ENCODE results near the gene VARS2. TPM values are rescaled to one million over a fixed set of nuclear protein-coding genes. Genes with fewer than 3 reads are reported as not detected.

Gene VARS2
- total RNA-seq, 2 experiments from 2014 or later, result 33.6 to 37.0 TPM

GRCh38 chr6:30947231-30947630 is 33.2 kb downstream of the VARS2 start:
- ChIA-PET POLR2A (no interaction called here), CTCF (interaction anchor here (0.8 kb wide), 1 partner anchor 140 kb away, joined by 3 read pairs; no protein-coding TSS in a partner anchor)
- Mint-ChIP-seq H3K27ac (no peak overlapping the region), H3K27me3 (peaks cover 76% of the 10 kb centered on the region), H3K4me1 (no peaks in the 10 kb centered on the region), H3K9me3 (no peaks in the 10 kb centered on the region), H3K36me3 (ENCODE audit: low read depth) (no peaks in the 10 kb centered on the region), H3K4me3 (no peak overlapping the region)
- no peak for DNase-seq

GRCh38 chr6:30948811-30949210 is 34.8 kb downstream of the VARS2 start:
- Mint-ChIP-seq H3K9me3 (no peaks in the 10 kb centered on the region), H3K36me3 (ENCODE audit: low read depth) (no peaks in the 10 kb centered on the region), H3K27me3 (peaks cover 76% of the 10 kb centered on the region), H3K4me1 (no peaks in the 10 kb centered on the region), H3K27ac (no peak overlapping the region), H3K4me3 (no peak overlapping the region)
- no peak for DNase-seq
- ChIA-PET POLR2A (no interaction called here), CTCF (no interaction called here)

GRCh38 chr6:30951907-30952469 is 38.0 kb downstream of the VARS2 start:
- no peak for DNase-seq
- CTCF ChIA-PET, result interaction anchor here (1.0 kb wide), 1 partner anchor 128 kb away, joined by 3 read pairs; no protein-coding TSS in a partner anchor
- Mint-ChIP-seq H3K27me3 (peaks cover 86% of the 10 kb centered on the region), H3K36me3 (ENCODE audit: low read depth) (no peaks in the 10 kb centered on the region), H3K27ac (no peak overlapping the region), H3K4me3 (no peak overlapping the region), H3K4me1 (peaks cover 8% of the 10 kb centered on the region), H3K9me3 (no peaks in the 10 kb centered on the region)
- POLR2A ChIA-PET, result no interaction called here

GRCh38 chr6:30954631-30955366 is 40.8 kb downstream of the VARS2 start:
- peak overlapping the region; percentile 14 for H3K4me3 Mint-ChIP-seq
- CTCF ChIA-PET, result interaction anchor here (0.9 to 1.4 kb wide), 3 partner anchors 114 to 138 kb away, joined by 3 to 4 read pairs (median 4); no protein-coding TSS in a partner anchor
- H3K9me3 Mint-ChIP-seq, result no peaks in the 10 kb centered on the region
- H3K27ac Mint-ChIP-seq, result no peak overlapping the region
- DNase-seq, result no peak
- H3K27me3 Mint-ChIP-seq, result peaks cover 82% of the 10 kb centered on the region
- POLR2A ChIA-PET, result interaction anchor here (1.2 to 1.5 kb wide), 2 partner anchors 12 to 41 kb away, joined by 4 to 6 read pairs; partner anchors contain the start of gene VARS2
- no peaks in the 10 kb centered on the region for H3K36me3 Mint-ChIP-seq (ENCODE audit: low read depth)
- peaks cover 8% of the 10 kb centered on the region for H3K4me1 Mint-ChIP-seq

GRCh38 chr6:30955367-30956042 is 41.5 kb downstream of the VARS2 start:
- peaks cover 80% of the 10 kb centered on the region for H3K27me3 Mint-ChIP-seq
- H3K4me3 Mint-ChIP-seq, result peak overlapping the region; percentile 42
- H3K27ac Mint-ChIP-seq, result no peak overlapping the region
- ChIA-PET CTCF (interaction anchor here (0.9 to 1.4 kb wide), 3 partner anchors 113 to 138 kb away, joined by 3 to 4 read pairs (median 4); no protein-coding TSS in a partner anchor), POLR2A (interaction anchor here (0.6 to 1.5 kb wide), 5 partner anchors 13 to 203 kb away, joined by 3 to 6 read pairs (median 4); partner anchors contain the start of genes TCF19 and VARS2)
- H3K4me1 Mint-ChIP-seq, result peaks cover 8% of the 10 kb centered on the region
- H3K36me3 Mint-ChIP-seq (ENCODE audit: low read depth), result no peaks in the 10 kb centered on the region
- no peaks in the 10 kb centered on the region for H3K9me3 Mint-ChIP-seq
- peak; percentile 54 for DNase-seq

- ChIA-PET CTCF (no interaction called here), POLR2A (no interaction called here)
- no peaks in the 10 kb centered on the region for H3K9me3 Mint-ChIP-seq
- H3K4me3 Mint-ChIP-seq, result no peak overlapping the region
- H3K27me3 Mint-ChIP-seq, result peaks cover 65% of the 10 kb centered on the region
- H3K27ac Mint-ChIP-seq, result no peak overlapping the region
- no peak for DNase-seq
- H3K4me1 Mint-ChIP-seq, result peaks cover 12% of the 10 kb centered on the region
- H3K36me3 Mint-ChIP-seq (ENCODE audit: low read depth), result no peaks in the 10 kb centered on the region
Observed at GRCh38 chr6:30957716-30958115, 43.7 kb downstream of the VARS2 start.

GRCh38 chr6:30960907-30961673 is 47.1 kb downstream of the VARS2 start:
- Mint-ChIP-seq H3K4me3 (no peak overlapping the region), H3K36me3 (ENCODE audit: low read depth) (no peaks in the 10 kb centered on the region), H3K27ac (no peak overlapping the region), H3K9me3 (no peaks in the 10 kb centered on the region), H3K4me1 (peaks cover 26% of the 10 kb centered on the region), H3K27me3 (peaks cover 54% of the 10 kb centered on the region)
- CTCF ChIA-PET, result no interaction called here
- POLR2A ChIA-PET, result no interaction called here
- DNase-seq, result no peak

- peaks cover 45% of the 10 kb centered on the region for H3K27me3 Mint-ChIP-seq
- no peaks in the 10 kb centered on the region for H3K36me3 Mint-ChIP-seq (ENCODE audit: low read depth)
Observed at GRCh38 chr6:30962716-30963115, 48.7 kb downstream of the VARS2 start.

GRCh38 chr6:30963641-30964040 is 49.6 kb downstream of the VARS2 start:
- Mint-ChIP-seq H3K27ac (peak overlapping the region; percentile 55), H3K4me1 (peaks cover 27% of the 10 kb centered on the region), H3K36me3 (ENCODE audit: low read depth) (no peaks in the 10 kb centered on the region), H3K9me3 (no peaks in the 10 kb centered on the region), H3K27me3 (peaks cover 39% of the 10 kb centered on the region), H3K4me3 (no peak overlapping the region)
- CTCF ChIA-PET, result interaction anchor here (1.0 kb wide), 1 partner anchor 124 kb away, joined by 3 read pairs; no protein-coding TSS in a partner anchor
- POLR2A ChIA-PET, result no interaction called here
- DNase-seq, result no peak

More at GRCh38 chr6:30962716-30963115, 48.7 kb downstream of the VARS2 start:
- H3K27ac Mint-ChIP-seq, result no peak overlapping the region
- no peak for DNase-seq
- H3K4me1 Mint-ChIP-seq, result peaks cover 27% of the 10 kb centered on the region
- POLR2A ChIA-PET, result no interaction called here
- H3K4me3 Mint-ChIP-seq, result no peak overlapping the region
- CTCF ChIA-PET, result no interaction called here
- no peaks in the 10 kb centered on the region for H3K9me3 Mint-ChIP-seq

GRCh38 chr6:30964075-30964474 is 50.0 kb downstream of the VARS2 start:
- H3K27ac Mint-ChIP-seq, result peak overlapping the region; percentile 55
- DNase-seq, result peak; percentile 63
- H3K9me3 Mint-ChIP-seq, result no peaks in the 10 kb centered on the region
- H3K4me3 Mint-ChIP-seq, result no peak overlapping the region
- H3K27me3 Mint-ChIP-seq, result peaks cover 38% of the 10 kb centered on the region
- CTCF ChIA-PET, result interaction anchor here (1.0 kb wide), 1 partner anchor 123 kb away, joined by 3 read pairs; no protein-coding TSS in a partner anchor
- POLR2A ChIA-PET, result no interaction called here
- H3K36me3 Mint-ChIP-seq (ENCODE audit: low read depth), result no peaks in the 10 kb centered on the region
- peaks cover 27% of the 10 kb centered on the region for H3K4me1 Mint-ChIP-seq

GRCh38 chr6:30965140-30965601 is 51.1 kb downstream of the VARS2 start:
- peaks cover 27% of the 10 kb centered on the region for H3K4me1 Mint-ChIP-seq
- CTCF ChIA-PET, result no interaction called here
- H3K27ac Mint-ChIP-seq, result no peak overlapping the region

GRCh38 chr6:30966154-30966553 is 52.1 kb downstream of the VARS2 start:
- CTCF ChIA-PET, result no interaction called here
- POLR2A ChIA-PET, result no interaction called here
- Mint-ChIP-seq H3K27ac (no peak overlapping the region), H3K36me3 (ENCODE audit: low read depth) (no peaks in the 10 kb centered on the region), H3K9me3 (no peaks in the 10 kb centered on the region), H3K27me3 (peaks cover 32% of the 10 kb centered on the region), H3K4me3 (no peak overlapping the region), H3K4me1 (peaks cover 27% of the 10 kb centered on the region)
- DNase-seq, result no peak

More at GRCh38 chr6:30965140-30965601, 51.1 kb downstream of the VARS2 start:
- Mint-ChIP-seq H3K4me3 (no peak overlapping the region), H3K27me3 (peaks cover 34% of the 10 kb centered on the region), H3K9me3 (no peaks in the 10 kb centered on the region), H3K36me3 (ENCODE audit: low read depth) (no peaks in the 10 kb centered on the region)
- POLR2A ChIA-PET, result no interaction called here
- no peak for DNase-seq
